Measurements from ENCODE around the gene PAK1.

The PAK1 gene

DNA sequence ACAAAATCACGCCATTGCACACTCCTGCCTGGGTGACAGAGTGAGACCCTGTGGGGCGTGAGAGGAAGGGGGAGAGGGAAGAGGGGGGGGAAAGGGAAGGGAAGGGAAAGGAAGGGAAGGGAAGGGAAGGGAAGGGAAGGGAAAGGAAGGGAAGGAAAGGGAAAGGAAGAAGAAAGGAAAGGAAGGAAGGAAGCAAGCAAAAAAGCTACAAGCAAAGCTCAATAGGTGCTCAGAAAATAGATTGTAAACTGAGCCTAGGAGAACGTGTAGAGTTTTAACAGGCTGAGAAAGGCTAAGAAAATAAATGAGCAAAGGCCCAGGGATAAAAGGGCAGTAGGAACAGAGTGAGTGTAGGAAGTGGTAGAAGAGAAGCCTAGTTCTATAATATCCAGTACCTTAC is 141.6 kb downstream of the PAK1 start:
- TF ChIP-seq, protein P1, sequence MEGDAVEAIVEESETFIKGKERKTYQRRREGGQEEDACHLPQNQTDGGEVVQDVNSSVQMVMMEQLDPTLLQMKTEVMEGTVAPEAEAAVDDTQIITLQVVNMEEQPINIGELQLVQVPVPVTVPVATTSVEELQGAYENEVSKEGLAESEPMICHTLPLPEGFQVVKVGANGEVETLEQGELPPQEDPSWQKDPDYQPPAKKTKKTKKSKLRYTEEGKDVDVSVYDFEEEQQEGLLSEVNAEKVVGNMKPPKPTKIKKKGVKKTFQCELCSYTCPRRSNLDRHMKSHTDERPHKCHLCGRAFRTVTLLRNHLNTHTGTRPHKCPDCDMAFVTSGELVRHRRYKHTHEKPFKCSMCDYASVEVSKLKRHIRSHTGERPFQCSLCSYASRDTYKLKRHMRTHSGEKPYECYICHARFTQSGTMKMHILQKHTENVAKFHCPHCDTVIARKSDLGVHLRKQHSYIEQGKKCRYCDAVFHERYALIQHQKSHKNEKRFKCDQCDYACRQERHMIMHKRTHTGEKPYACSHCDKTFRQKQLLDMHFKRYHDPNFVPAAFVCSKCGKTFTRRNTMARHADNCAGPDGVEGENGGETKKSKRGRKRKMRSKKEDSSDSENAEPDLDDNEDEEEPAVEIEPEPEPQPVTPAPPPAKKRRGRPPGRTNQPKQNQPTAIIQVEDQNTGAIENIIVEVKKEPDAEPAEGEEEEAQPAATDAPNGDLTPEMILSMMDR (IDR thresholded peaks at IDR 0.05): no peak

DNA sequence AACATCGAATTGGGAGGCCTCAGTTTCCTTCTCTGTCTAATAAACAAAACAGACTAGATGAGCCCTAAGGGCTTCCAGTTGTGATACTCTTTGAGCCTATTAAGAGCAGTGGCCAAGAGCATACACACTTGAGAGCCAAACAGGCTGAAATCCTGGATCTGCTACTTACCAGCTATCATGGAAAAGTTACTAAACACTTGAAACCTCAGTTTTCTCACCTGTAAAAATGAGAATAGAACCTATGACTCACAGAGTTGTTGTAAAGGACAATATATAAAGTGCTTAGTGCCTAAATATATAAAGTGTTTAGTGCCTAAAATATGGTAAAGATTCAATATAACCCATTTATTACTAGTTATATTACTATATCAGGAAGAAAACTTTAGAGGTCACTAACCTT is 148.7 kb downstream of the PAK1 start:
- TF ChIP-seq, protein P1 (IDR thresholded peaks at IDR 0.05): no peak

DNA sequence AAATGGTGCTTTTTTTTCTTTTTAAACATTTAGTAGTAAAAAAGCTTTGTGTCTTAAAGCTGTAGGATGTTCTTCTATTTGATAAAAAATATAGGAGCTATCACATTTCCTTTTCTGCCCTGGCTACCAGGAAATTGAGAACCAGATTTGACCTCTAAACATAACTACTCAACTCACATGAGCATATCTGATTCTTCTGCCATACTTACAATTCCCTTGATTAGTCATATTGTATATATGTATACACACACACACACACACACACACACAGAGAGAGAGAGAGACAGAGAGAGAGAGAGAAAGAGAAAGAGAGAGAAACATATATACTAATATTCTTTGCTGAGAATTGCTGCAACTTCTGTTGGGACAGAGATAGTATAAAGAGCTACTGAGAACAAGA is 149.4 kb downstream of the PAK1 start:
- TF ChIP-seq, protein P1 (IDR thresholded peaks at IDR 0.05): no peak

DNA sequence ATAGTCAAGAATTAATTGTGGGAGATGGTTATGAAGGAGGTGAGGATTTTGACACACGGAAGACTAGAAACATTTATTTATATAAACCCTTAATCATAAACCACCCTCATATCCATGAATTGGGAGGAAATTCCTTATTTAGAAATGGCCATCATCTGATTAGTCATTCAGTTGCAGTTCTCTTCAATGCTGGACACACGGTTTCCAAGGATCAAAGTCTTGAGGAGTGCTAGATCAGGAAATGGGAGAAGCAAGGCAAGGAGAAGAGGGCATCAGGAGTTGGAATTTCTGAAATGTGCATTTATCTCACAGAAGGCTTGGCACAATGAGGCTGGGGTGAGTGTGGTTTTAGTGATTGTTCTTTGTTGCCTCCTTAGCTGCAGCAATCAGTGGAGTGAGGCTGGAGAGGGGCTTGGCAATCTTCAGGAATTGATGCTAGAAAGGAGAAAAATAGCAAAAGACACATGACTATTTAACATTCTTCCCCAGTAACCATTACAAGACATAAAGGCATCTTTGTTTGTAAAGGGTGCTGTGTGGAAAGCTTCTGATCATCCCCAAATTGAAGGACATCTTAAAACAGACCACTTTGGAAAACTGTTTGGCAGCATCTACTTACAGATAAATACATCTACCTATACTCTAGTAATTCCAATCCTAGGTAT is 150.8 kb downstream of the PAK1 start:
- TF ChIP-seq, protein P1 (IDR thresholded peaks at IDR 0.05): no peak

DNA sequence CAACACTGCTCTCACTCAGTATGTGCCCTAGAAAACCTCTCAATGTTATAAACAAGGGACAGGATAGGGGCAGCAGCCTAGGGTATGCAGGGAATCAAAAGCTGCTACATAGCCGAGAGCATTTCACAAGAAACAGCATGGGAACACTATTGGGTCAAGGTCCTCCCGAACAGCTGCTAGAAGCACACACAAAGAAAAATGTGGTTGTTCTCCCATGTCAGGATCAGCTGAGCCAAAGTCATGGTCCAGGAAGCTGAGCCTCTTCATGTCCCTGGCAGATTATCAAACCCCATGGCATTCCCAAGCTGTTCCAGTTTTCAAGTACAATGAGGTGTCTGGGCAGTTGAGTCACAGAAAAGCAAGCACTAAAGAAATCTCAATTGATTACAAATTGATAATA is 151.4 kb downstream of the PAK1 start:
- TF ChIP-seq, protein P1 (IDR thresholded peaks at IDR 0.05): no peak

DNA sequence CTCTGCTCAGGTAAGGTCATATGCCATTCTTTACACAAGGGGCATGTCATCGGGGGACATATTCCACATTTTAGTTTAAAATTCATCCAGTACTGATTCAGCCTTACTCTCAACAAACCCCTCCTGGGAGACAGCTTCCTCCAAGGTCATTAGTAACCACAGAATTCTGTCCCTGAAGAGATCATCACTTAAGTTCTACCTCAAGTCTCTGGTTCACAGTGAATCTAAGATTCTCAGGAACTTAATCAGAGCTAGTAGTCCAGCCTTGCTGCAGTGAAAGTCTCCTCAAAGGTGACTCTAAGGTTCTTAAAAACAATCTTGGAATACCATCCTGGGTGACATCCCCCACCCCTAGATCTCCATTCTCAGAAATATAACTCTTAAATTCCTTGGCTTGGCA is 153.5 kb downstream of the PAK1 start:
- TF ChIP-seq, protein P1 (IDR thresholded peaks at IDR 0.05): no peak

DNA sequence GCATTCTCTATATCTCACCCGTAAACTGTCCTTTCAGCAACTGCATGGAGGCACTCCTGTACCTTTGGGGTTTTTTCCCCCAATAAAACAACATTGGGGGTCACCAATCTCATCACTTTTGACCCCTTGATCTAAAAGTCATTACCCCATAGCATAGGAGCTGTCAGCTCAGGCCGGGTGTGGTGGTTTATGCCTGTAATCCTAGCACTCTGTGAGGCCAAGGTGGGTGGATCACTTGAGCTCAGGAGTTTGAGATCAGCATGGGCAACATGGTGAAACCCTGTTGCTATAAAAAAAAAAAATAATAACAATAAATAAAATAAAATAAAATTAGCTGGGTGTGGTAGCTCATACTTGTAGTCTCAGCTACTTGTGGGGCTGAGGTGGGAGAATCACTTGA is 155.3 kb downstream of the PAK1 start:
- TF ChIP-seq, protein P1 (IDR thresholded peaks at IDR 0.05): no peak
